SHP77 (cell line): ENCODE measurements around the gene C3.
A peak's percentile ranks its signal among the peaks of the same experiment; 100 is the strongest.

Experiments used
- DNase-seq, 2 experiments: peaks; one replicate each; lab custom pipeline; 2025; lab: John Stamatoyannopoulos, UW

Gene C3

GRCh38 chr19:6744381-6745301, 24.2 kb upstream of the C3 start:
- no peak for DNase-seq

- no peak for DNase-seq
Measured at GRCh38 chr19:6743714-6744380, 23.4 kb upstream of the C3 start.

- no peak for DNase-seq
Measured at GRCh38 chr19:6743066-6743465, 22.6 kb upstream of the C3 start.

GRCh38 chr19:6740589-6741343, 20.3 kb upstream of the C3 start:
- DNase-seq: peak in 1 of 2 experiments; percentile 22

- DNase-seq: no peak
Measured at GRCh38 chr19:6739883-6740588, 19.6 kb upstream of the C3 start.

GRCh38 chr19:6739390-6739882, 19.0 kb upstream of the C3 start, which contains the start of gene TRIP10:
Gene TRIP10, plus strand, starts transcription at chr19:6739680. Its CDS starts 82 bp downstream, at chr19:6739762.
- peak; percentile 50 to 58 for DNase-seq

- peak in 1 of 2 experiments; percentile 39 for DNase-seq
Measured at GRCh38 chr19:6738787-6739389, 18.4 kb upstream of the C3 start.

- peak; percentile 85 to 100 for DNase-seq
Measured at GRCh38 chr19:6737873-6738786, 17.7 kb upstream of the C3 start.

- peak; percentile 99 to 100 for DNase-seq
Measured at GRCh38 chr19:6737284-6737872, 16.9 kb upstream of the C3 start, which contains the start of gene GPR108. Gene GPR108, minus strand, starts transcription at chr19:6737580. Its CDS starts 4 bp downstream, at chr19:6737576.

GRCh38 chr19:6736917-6737283, 16.4 kb upstream of the C3 start:
- no peak for DNase-seq

- DNase-seq: peak; percentile 60 to 82
Measured at GRCh38 chr19:6736169-6736916, 15.9 kb upstream of the C3 start.

GRCh38 chr19:6735181-6735911, 14.9 kb upstream of the C3 start:
- peak in 1 of 2 experiments; percentile 25 for DNase-seq

- DNase-seq: no peak
Measured at GRCh38 chr19:6734096-6734696, 13.7 kb upstream of the C3 start.

GRCh38 chr19:6733338-6734095, 13.1 kb upstream of the C3 start:
- DNase-seq: no peak

- DNase-seq: no peak
Measured at GRCh38 chr19:6732803-6733337, 12.4 kb upstream of the C3 start.

- DNase-seq: no peak
Measured at GRCh38 chr19:6731822-6732221, 11.4 kb upstream of the C3 start.
